Measurements from ENCODE around the gene OTX1. TPM values are rescaled to one million over a fixed set of nuclear protein-coding genes. Genes with fewer than 3 reads are reported as not detected.
"Not testable (repeated sequence)": the region's sequence is repeated elsewhere in the genome, so short reads cannot be mapped to it uniquely, and the experiment has no call there.

OTX1 gene
- total and polyA plus RNA-seq, 2 experiments from 2014 or later = 1.3 to 2.2 TPM

GRCh38 chr2:63019686-63020085 is 30.9 kb upstream of the OTX1 start:
- H3K27ac ChIP-seq (ENCODE audit: low read depth); H3K36me3 Mint-ChIP-seq (ENCODE audit: low read depth); H3K79me2 ChIP-seq (replicated peaks; ENCODE audit: insufficient read depth); H3K36me3 ChIP-seq (ENCODE audit: insufficient read depth); H3K27ac Mint-ChIP-seq; H2AFZ ChIP-seq; DNase-seq (ENCODE audit: low spot score); H3K4me1 Mint-ChIP-seq; H3F3A ChIP-seq (replicated peaks; ENCODE audit: low read depth); H3K4me2 ChIP-seq; H3K4me3 ChIP-seq; ATAC-seq; H3K4me3 Mint-ChIP-seq; H3K9me2 ChIP-seq (ENCODE audit: insufficient read depth); H3K4me1 ChIP-seq (ENCODE audit: insufficient read depth); H3K27me3 ChIP-seq (ENCODE audit: insufficient read depth); H4K20me1 ChIP-seq (replicated peaks; ENCODE audit: insufficient read depth); H3K9me3 Mint-ChIP-seq; H3K27me3 Mint-ChIP-seq (ENCODE audit: insufficient read depth, low read depth, poor library complexity): not testable (repeated sequence)

- DNase-seq (ENCODE audit: low spot score) = peak; percentile 83
- H3K27me3 ChIP-seq (ENCODE audit: insufficient read depth) = no peaks in the 10 kb centered on the region
- Mint-ChIP-seq H3K27me3 (ENCODE audit: insufficient read depth, low read depth, poor library complexity) (peaks cover 3% of the 10 kb centered on the region), H3K4me1 (no peaks in the 10 kb centered on the region), H3K27ac (no peak overlapping the region), H3K4me3 (no peak overlapping the region), H3K36me3 (ENCODE audit: low read depth) (no peaks in the 10 kb centered on the region), H3K9me3 (no peaks in the 10 kb centered on the region)
- no peak overlapping the region for H2AFZ ChIP-seq
- TF ChIP-seq, protein P1, sequence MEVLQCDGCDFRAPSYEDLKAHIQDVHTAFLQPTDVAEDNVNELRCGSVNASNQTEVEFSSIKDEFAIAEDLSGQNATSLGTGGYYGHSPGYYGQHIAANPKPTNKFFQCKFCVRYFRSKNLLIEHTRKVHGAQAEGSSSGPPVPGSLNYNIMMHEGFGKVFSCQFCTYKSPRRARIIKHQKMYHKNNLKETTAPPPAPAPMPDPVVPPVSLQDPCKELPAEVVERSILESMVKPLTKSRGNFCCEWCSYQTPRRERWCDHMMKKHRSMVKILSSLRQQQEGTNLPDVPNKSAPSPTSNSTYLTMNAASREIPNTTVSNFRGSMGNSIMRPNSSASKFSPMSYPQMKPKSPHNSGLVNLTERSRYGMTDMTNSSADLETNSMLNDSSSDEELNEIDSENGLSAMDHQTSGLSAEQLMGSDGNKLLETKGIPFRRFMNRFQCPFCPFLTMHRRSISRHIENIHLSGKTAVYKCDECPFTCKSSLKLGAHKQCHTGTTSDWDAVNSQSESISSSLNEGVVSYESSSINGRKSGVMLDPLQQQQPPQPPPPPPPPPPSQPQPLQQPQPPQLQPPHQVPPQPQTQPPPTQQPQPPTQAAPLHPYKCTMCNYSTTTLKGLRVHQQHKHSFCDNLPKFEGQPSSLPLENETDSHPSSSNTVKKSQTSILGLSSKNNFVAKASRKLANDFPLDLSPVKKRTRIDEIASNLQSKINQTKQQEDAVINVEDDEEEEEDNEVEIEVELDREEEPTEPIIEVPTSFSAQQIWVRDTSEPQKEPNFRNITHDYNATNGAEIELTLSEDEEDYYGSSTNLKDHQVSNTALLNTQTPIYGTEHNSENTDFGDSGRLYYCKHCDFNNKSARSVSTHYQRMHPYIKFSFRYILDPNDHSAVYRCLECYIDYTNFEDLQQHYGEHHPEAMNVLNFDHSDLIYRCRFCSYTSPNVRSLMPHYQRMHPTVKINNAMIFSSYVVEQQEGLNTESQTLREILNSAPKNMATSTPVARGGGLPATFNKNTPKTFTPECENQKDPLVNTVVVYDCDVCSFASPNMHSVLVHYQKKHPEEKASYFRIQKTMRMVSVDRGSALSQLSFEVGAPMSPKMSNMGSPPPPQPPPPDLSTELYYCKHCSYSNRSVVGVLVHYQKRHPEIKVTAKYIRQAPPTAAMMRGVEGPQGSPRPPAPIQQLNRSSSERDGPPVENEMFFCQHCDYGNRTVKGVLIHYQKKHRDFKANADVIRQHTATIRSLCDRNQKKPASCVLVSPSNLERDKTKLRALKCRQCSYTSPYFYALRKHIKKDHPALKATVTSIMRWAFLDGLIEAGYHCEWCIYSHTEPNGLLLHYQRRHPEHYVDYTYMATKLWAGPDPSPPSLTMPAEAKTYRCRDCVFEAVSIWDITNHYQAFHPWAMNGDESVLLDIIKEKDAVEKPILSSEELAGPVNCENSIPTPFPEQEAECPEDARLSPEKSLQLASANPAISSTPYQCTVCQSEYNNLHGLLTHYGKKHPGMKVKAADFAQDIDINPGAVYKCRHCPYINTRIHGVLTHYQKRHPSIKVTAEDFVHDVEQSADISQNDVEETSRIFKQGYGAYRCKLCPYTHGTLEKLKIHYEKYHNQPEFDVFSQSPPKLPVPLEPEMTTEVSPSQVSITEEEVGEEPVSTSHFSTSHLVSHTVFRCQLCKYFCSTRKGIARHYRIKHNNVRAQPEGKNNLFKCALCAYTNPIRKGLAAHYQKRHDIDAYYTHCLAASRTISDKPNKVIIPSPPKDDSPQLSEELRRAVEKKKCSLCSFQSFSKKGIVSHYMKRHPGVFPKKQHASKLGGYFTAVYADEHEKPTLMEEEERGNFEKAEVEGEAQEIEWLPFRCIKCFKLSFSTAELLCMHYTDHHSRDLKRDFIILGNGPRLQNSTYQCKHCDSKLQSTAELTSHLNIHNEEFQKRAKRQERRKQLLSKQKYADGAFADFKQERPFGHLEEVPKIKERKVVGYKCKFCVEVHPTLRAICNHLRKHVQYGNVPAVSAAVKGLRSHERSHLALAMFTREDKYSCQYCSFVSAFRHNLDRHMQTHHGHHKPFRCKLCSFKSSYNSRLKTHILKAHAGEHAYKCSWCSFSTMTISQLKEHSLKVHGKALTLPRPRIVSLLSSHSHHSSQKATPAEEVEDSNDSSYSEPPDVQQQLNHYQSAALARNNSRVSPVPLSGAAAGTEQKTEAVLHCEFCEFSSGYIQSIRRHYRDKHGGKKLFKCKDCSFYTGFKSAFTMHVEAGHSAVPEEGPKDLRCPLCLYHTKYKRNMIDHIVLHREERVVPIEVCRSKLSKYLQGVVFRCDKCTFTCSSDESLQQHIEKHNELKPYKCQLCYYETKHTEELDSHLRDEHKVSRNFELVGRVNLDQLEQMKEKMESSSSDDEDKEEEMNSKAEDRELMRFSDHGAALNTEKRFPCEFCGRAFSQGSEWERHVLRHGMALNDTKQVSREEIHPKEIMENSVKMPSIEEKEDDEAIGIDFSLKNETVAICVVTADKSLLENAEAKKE (CRISPR knock-in tag; IDR thresholded peaks at IDR 0.05) = no peak
- no peak for TF ChIP-seq ETS1 (IDR thresholded peaks at IDR 0.05)
- no peak for TF ChIP-seq EZH2 (IDR thresholded peaks at IDR 0.05; ENCODE audit: low read depth, unreplicated experiment)
- TF ChIP-seq NANOG (IDR thresholded peaks at IDR 0.05; ENCODE audit: borderline replicate concordance) = no peak
- TF ChIP-seq POLR2AphosphoS5 (IDR thresholded peaks at IDR 0.05; ENCODE audit: low read depth) = no peak
- TF ChIP-seq REST (IDR thresholded peaks at IDR 0.05; ENCODE audit: unreplicated experiment) = no peak
- peak; percentile 64 to 89 for TF ChIP-seq CTCF (conservative IDR thresholded peaks at IDR 0.05; ENCODE audit: low read depth in 2 of 2)
- no peaks in the 10 kb centered on the region for H3F3A ChIP-seq (replicated peaks; ENCODE audit: low read depth)
- H3K79me2 ChIP-seq (replicated peaks; ENCODE audit: insufficient read depth) = no peaks in the 10 kb centered on the region
- H3K4me2 ChIP-seq = no peak overlapping the region
- H3K27ac ChIP-seq (ENCODE audit: low read depth) = no peak overlapping the region
- H4K20me1 ChIP-seq (replicated peaks; ENCODE audit: insufficient read depth) = no peaks in the 10 kb centered on the region
- no peaks in the 10 kb centered on the region for H3K9me2 ChIP-seq (ENCODE audit: insufficient read depth)
- H3K36me3 ChIP-seq (ENCODE audit: insufficient read depth) = no peaks in the 10 kb centered on the region
- peak; percentile 94 for ATAC-seq
- no peaks in the 10 kb centered on the region for H3K4me1 ChIP-seq (ENCODE audit: insufficient read depth)
- H3K4me3 ChIP-seq = no peak overlapping the region
These were observed 27.2 kb upstream of the OTX1 start for GRCh38 chr2:63023444-63023843.
